IPS-20b (cell line): ENCODE results near the gene RASAL1.

Experiments used
- H3K27ac ChIP-seq: one replicate; pipeline ENCODE4 v1.5.1; 2013; ENCODE audit warnings: low read length
- H3K27me3 ChIP-seq: 2 replicates; pipeline ENCODE4 v1.6.1; 2013; ENCODE audit warnings: mild to moderate bottlenecking, low read length, inconsistent platforms; ENCODE audit not compliant: insufficient read depth
- H3K36me3 ChIP-seq: 2 replicates; pipeline ENCODE4 v1.6.1; 2013; ENCODE audit warnings: low read depth, mild to moderate bottlenecking, inconsistent platforms, low read length, moderate library complexity; ENCODE audit not compliant: insufficient read depth
- H3K4me1 ChIP-seq: 2 replicates; pipeline ENCODE4 v1.6.1; 2013; ENCODE audit warnings: mild to moderate bottlenecking, control low read depth, inconsistent platforms, low read length, moderate library complexity; ENCODE audit not compliant: insufficient read depth
- H3K4me3 ChIP-seq: 2 replicates; pipeline ENCODE4 v1.5.1; 2013; ENCODE audit warnings: mild to moderate bottlenecking, low read length, inconsistent platforms
- H3K9ac ChIP-seq: 2 replicates; pipeline ENCODE4 v1.6.1; 2013; ENCODE audit warnings: low read depth, mild to moderate bottlenecking, inconsistent platforms, low read length, moderate library complexity
- H3K9me3 ChIP-seq: 2 replicates; pipeline ENCODE4 v1.6.1; 2013; ENCODE audit warnings: mild to moderate bottlenecking, low read depth, low read length, inconsistent platforms; ENCODE audit not compliant: insufficient read depth

Gene RASAL1

DNA sequence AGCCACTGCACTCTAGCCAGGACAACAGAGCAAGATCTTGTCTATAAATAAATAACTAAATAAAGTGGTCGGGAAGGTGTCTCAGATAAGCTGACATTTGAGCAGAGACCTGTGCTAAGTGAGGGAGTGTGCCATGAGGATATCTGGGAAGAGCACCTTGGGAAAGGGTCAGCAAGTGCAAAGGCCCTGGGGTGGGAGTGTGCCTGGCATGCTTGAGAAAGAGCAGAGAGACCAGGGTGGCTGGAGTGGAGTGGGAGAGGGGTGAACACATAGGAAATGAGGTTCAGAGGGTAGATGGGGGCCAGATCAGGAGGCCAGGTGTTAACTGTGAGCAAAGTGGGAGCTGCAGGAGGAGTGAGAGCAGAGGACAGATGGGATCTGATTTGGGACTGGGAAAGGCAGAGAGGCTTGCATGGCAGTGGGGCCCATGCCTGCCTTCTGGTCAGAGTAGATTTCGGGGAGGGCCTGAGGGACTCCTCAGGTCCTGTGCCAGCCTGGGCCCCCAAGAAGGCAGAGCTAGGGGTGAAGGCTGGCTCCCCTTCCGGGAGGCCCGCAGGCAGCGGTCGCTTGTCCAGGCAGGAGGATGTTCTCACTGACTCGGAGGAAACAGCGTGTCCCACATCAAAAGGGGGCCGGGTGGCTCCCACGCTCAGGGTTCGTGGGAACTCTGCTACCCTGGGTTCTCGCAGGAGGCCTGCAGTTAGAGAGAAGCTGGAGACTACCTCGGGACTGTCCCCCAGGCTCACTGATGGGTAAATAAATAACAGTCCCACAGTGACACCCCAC, 46.4 kb downstream of the RASAL1 start:
- peaks cover 15% of the 10 kb centered on the region for H3K27me3 ChIP-seq
- no peaks in the 10 kb centered on the region for H3K36me3 ChIP-seq
- H3K4me1 ChIP-seq, result peaks cover 12% of the 10 kb centered on the region
- no peak overlapping the region for H3K4me3 ChIP-seq
- no peak overlapping the region for H3K27ac ChIP-seq
- no peaks in the 10 kb centered on the region for H3K9me3 ChIP-seq
- no peak overlapping the region for H3K9ac ChIP-seq

- peaks cover 12% of the 10 kb centered on the region for H3K4me1 ChIP-seq
- no peak overlapping the region for H3K9ac ChIP-seq
- peaks cover 15% of the 10 kb centered on the region for H3K27me3 ChIP-seq
- H3K27ac ChIP-seq, result no peak overlapping the region
- no peaks in the 10 kb centered on the region for H3K9me3 ChIP-seq
- no peak overlapping the region for H3K4me3 ChIP-seq
- H3K36me3 ChIP-seq, result no peaks in the 10 kb centered on the region
Measured at GRCh38 chr12:113088037-113088436, 47.5 kb downstream of the RASAL1 start.

GRCh38 chr12:113087193-113087592, 48.4 kb downstream of the RASAL1 start:
- H3K9me3 ChIP-seq, result no peaks in the 10 kb centered on the region

GRCh38 chr12:113086249-113087164, 49.1 kb downstream of the RASAL1 start:
- H3K27me3 ChIP-seq, result peaks cover 4% of the 10 kb centered on the region; the same call in 1 of the 2 replicates
- H3K36me3 ChIP-seq, result no peaks in the 10 kb centered on the region
- no peaks in the 10 kb centered on the region for H3K9me3 ChIP-seq
- H3K9ac ChIP-seq, result no peak overlapping the region
- no peak overlapping the region; the same call in 1 of the 2 replicates for H3K4me3 ChIP-seq
- no peak overlapping the region for H3K27ac ChIP-seq
- peaks cover 12% of the 10 kb centered on the region for H3K4me1 ChIP-seq

More at GRCh38 chr12:113087193-113087592, 48.4 kb downstream of the RASAL1 start:
- Histone ChIP-seq H3K9ac (no peak overlapping the region), H3K27me3 (peaks cover 11% of the 10 kb centered on the region), H3K27ac (no peak overlapping the region), H3K36me3 (no peaks in the 10 kb centered on the region), H3K4me1 (peaks cover 12% of the 10 kb centered on the region), H3K4me3 (no peak overlapping the region; the same call in 1 of the 2 replicates)

- Histone ChIP-seq H3K4me3 (no peak overlapping the region), H3K9me3 (no peaks in the 10 kb centered on the region), H3K27ac (no peak overlapping the region), H3K36me3 (no peaks in the 10 kb centered on the region), H3K4me1 (peaks cover 12% of the 10 kb centered on the region), H3K9ac (no peak overlapping the region), H3K27me3 (peaks cover 12% of the 10 kb centered on the region)
Measured at GRCh38 chr12:113083863-113084435, 51.6 kb downstream of the RASAL1 start.

DNA sequence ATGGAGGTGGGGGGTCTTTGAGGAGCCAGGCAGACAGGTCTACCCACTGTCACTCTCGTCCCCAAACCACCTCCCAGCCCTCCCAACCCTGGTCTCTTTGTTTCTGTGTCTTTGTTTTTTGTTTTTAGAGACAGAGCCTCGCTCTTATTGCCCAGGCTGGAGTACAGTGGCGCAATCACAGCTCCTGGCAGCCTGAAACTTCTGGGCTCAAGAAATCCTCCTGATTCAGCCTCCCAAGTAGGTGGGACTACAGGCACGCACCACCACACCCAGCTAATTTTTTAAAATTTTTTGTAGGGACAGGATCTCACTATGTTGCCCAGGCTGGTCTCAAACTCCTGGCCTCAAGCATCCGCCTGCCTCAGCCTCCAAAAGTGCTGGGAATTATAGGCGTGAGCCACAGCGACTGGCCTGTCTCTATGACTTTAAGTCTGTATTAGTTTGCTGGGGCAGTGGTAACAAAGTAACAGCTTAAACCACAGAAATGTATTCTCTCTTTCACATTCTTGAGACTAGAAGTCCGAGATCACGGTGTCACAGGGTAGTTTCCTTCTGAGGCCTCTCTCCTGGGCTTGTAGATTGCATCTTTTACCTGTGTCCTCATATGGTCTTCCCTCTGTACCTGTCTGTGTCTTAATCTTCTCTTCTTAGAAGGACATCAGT, 52.9 kb downstream of the RASAL1 start:
- no peak overlapping the region for H3K27ac ChIP-seq
- peaks cover 12% of the 10 kb centered on the region for H3K4me1 ChIP-seq

DNA sequence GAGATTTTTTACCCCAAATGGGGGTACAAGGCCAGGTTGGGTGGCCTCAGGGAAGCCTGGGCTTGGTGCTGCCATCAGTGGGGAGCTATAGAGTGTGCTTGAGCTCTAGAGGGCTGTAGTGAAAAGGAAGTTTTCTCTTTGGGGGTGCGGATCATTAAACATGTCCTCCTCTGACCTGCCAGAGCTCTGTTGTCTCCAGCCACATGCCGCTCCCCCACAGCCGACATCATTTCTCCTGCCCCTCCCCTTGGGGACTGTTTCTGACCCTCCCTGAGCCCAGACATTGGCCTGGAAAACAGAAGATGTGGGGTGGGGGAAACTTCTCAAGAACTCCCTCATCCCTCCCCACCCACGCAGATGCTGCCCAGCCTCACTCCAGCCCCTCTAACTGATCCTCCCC, 53.7 kb downstream of the RASAL1 start:
- no peak overlapping the region for H3K9ac ChIP-seq
- H3K9me3 ChIP-seq, result no peaks in the 10 kb centered on the region
- H3K27me3 ChIP-seq, result peaks cover 32% of the 10 kb centered on the region
- H3K27ac ChIP-seq, result no peak overlapping the region
- H3K4me3 ChIP-seq, result no peak overlapping the region
- H3K36me3 ChIP-seq, result no peaks in the 10 kb centered on the region
- H3K4me1 ChIP-seq, result peaks cover 7% of the 10 kb centered on the region

More for the DNA sequence above, 52.9 kb downstream of the RASAL1 start:
- Histone ChIP-seq H3K9me3 (no peaks in the 10 kb centered on the region), H3K36me3 (no peaks in the 10 kb centered on the region), H3K4me3 (no peak overlapping the region), H3K9ac (no peak overlapping the region), H3K27me3 (peaks cover 24% of the 10 kb centered on the region)

DNA sequence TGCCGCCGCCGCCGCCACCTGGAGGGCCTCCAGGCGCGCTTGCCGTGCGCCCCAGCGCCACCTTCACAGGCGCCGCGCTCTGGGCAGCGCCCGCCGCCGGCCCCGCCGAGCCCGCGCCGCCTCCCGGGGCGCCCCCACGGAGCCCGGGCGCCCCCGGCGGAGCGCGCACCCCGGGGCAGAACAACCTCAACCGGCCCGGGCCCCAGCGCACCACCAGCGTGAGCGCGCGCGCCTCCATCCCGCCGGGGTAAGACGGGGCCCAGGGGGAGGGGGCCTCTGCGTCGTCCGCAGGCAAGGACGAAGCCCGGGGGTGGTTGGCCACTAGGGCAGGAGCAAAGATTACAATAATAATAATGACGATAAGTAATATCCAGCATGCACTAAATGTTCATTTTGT, 57.7 kb downstream of the RASAL1 start:
- Histone ChIP-seq H3K27ac (no peak overlapping the region), H3K9me3 (no peaks in the 10 kb centered on the region), H3K27me3 (peaks cover 60% of the 10 kb centered on the region), H3K4me1 (no peaks in the 10 kb centered on the region), H3K36me3 (no peaks in the 10 kb centered on the region), H3K9ac (no peak overlapping the region), H3K4me3 (peak overlapping the region; percentile 25; the same call in 1 of the 2 replicates)

DNA sequence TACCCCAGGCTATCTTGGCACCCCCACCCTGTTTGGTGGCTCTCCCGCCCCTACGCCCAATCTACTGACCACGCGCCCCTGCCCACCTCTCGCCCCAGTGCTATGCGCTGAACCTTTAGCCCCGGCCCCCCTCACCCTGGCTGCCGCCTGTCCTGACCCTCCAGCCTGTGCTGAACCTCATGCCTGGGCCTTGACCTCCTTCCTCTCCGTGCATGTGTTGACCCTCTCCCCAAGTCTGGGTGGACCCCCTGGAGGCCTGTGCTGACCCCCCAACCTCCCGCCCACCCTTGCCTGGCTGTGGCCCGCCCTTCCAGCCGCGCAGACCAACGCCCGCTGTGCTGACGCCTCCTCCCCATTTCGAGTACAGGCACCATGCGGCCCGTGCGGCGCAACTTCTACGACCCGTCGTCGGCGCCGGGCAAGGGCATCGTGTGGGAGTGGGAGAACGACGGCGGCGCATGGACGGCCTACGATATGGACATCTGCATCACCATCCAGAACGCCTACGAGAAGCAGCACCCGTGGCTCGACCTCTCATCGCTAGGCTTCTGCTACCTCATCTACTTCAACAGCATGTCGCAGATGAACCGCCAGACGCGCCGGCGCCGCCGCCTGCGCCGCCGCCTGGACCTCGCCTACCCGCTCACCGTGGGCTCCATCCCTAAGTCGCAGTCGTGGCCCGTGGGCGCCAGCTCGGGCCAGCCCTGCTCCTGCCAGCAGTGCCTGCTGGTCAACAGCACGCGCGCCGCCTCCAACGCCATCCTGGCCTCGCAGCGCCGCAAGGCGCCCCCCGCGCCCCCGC, 58.3 kb downstream of the RASAL1 start:
- H3K4me3 ChIP-seq, result peak overlapping the region; percentile 40
- H3K27ac ChIP-seq, result no peak overlapping the region
- H3K4me1 ChIP-seq, result no peaks in the 10 kb centered on the region
- no peaks in the 10 kb centered on the region for H3K9me3 ChIP-seq
- H3K9ac ChIP-seq, result no peak overlapping the region
- H3K27me3 ChIP-seq, result peaks cover 60% of the 10 kb centered on the region
- no peaks in the 10 kb centered on the region for H3K36me3 ChIP-seq

GRCh38 chr12:113075137-113075683, 60.4 kb downstream of the RASAL1 start:
- Histone ChIP-seq H3K9ac (no peak overlapping the region), H3K9me3 (no peaks in the 10 kb centered on the region), H3K4me1 (no peaks in the 10 kb centered on the region), H3K27ac (no peak overlapping the region), H3K4me3 (no peak overlapping the region), H3K36me3 (no peaks in the 10 kb centered on the region), H3K27me3 (peaks cover 59% of the 10 kb centered on the region)
